ACC112 (cell line): Measurements from ENCODE around the gene SYVN1.

Experiments
- H2AFZ ChIP-seq: fragments of 200-600 bp; sonication (generic); one replicate; pipeline ENCODE4 v1.6.0; 2017; ENCODE audit warnings: antibody characterized with exemption, low read length; ENCODE audit not compliant: unreplicated experiment
- H3K27ac ChIP-seq: fragments of 200-600 bp; sonication (generic); 2 replicates; pipeline ENCODE4 v1.5.1; 2014; ENCODE audit warnings: low read depth, mild to moderate bottlenecking, antibody characterized with exemption, low read length, moderate library complexity
- H3K27me3 ChIP-seq: fragments of 200-600 bp; sonication (generic); 2 replicates; pipeline ENCODE4 v1.6.1; 2014; ENCODE audit warnings: mild to moderate bottlenecking, antibody characterized with exemption, low read length, moderate library complexity, mixed read lengths; ENCODE audit not compliant: insufficient read depth
- H3K36me3 ChIP-seq: fragments of 200-600 bp; sonication (generic); 2 replicates; pipeline ENCODE4 v1.6.1; 2016; ENCODE audit warnings: mild to moderate bottlenecking, antibody characterized with exemption, low read length, moderate library complexity, mixed read lengths; ENCODE audit not compliant: insufficient read depth
- H3K4me1 ChIP-seq: fragments of 200-600 bp; sonication (generic); one replicate; pipeline ENCODE4 v1.6.1; 2016; ENCODE audit warnings: low read length, mixed read lengths; ENCODE audit not compliant: insufficient read depth, unreplicated experiment, control insufficient read depth
- H3K4me3 ChIP-seq: fragments of 200-600 bp; sonication (generic); 2 replicates; pipeline ENCODE4 v1.5.1; 2014; ENCODE audit warnings: mild to moderate bottlenecking, low read depth, low read length
- H3K79me2 ChIP-seq: fragments of 200-600 bp; sonication (generic); one replicate; pipeline ENCODE4 v1.6.0; 2016; ENCODE audit warnings: low read length; ENCODE audit not compliant: control insufficient read depth, unreplicated experiment, insufficient read depth

The SYVN1 gene

DNA sequence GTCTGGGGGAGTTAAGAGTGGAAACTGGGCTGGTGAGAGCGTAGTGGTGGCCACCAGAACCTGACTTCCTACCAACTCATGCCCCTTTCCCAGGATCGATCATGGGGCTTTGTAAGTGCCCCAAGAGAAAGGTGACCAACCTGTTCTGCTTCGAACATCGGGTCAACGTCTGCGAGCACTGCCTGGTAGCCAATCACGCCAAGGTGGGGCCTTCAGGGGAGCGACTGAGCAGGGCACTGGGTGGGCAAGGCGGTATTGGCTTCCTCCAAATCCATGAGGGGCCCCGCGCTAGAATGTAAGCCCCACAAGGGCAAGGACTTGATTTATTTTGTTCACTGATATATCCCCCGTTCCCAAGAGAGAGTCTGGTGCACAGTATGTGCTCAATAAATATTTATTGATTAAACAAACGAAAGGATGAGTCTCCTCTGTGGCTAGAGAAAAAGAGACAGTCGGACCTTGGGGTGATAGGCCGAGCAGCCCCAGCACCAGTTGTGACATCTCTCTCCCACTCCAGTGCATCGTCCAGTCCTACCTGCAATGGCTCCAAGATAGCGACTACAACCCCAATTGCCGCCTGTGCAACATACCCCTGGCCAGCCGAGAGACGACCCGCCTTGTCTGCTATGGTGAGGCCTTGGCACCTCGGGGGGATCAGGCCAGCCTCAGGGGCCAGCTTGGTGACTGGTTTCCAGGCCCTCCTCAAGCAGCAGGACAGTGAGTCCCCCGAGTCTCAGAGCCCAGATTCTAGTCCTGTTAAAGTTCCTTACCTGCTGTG is 49.5 kb downstream of the SYVN1 start:
- H3K36me3 ChIP-seq: peaks cover 8% of the 10 kb centered on the region; the same call in 1 of the 2 replicates
- peaks cover 52% of the 10 kb centered on the region for H3K79me2 ChIP-seq
- H2AFZ ChIP-seq: peak overlapping the region; percentile 60
- H3K27ac ChIP-seq: peak overlapping the region; percentile 87
- no peaks in the 10 kb centered on the region for H3K27me3 ChIP-seq
- peak overlapping the region; percentile 97 for H3K4me3 ChIP-seq
- peaks cover 21% of the 10 kb centered on the region for H3K4me1 ChIP-seq

DNA sequence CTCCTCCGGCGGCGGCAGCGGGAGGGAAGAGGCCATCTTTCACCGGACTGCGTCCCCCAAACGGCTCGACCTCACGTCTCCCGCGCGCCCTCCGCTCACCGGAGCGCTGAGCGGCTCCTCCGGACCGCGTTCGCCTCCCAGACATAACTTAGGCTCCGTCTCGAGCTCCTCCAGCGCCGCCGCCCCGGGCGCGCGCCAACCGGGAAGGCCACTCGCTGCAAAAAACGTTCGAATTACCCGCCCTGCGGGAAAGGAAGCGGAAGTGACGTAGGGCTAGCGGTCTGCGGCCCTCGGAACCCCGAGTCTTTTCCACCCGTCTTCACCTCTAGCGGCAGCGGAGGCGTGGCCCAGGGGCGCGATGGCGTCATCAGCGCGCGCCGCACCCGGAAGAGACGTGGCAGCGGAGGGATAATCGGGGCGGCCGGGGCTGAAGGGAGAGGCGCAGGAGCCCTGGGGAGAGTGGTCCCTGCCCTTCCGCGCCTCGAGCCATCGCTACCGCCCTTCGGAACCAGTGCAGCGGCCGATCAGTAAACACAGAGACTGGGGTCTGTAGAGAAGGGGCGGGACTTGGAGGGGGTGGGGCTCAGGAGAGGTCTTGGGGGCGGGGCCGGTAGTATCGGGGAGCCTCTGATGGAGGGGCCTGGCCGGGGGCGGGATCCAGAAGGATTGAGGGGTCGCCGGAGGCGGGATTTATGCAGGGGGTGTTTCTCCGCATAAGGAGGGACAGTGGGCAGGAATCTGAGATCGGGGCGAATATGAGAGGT is 50.3 kb downstream of the SYVN1 start, which contains the start of the genes CDCA5 and ZFPL1:
Gene CDCA5, minus strand, starts transcription at position 207 of the 764 bp plus-strand sequence. Its CDS starts 62 bp downstream, at position 145.
Gene ZFPL1, plus strand, starts transcription at position 389 of the 764 bp plus-strand sequence. CDS start 477 bp downstream, outside the sequence.
- peak within 1 kb of the TSS; percentile 92 for H2AFZ ChIP-seq
- peaks cover 58% of the 10 kb centered on the region for H3K79me2 ChIP-seq
- peak within 1 kb of the TSS; percentile 97 for H3K4me3 ChIP-seq
- peak within 1 kb of the TSS; percentile 87 for H3K27ac ChIP-seq
- peaks cover 21% of the 10 kb centered on the region for H3K4me1 ChIP-seq
- peaks cover 8% of the 10 kb centered on the region; the same call in 1 of the 2 replicates for H3K36me3 ChIP-seq
- H3K27me3 ChIP-seq: no peaks in the 10 kb centered on the region

DNA sequence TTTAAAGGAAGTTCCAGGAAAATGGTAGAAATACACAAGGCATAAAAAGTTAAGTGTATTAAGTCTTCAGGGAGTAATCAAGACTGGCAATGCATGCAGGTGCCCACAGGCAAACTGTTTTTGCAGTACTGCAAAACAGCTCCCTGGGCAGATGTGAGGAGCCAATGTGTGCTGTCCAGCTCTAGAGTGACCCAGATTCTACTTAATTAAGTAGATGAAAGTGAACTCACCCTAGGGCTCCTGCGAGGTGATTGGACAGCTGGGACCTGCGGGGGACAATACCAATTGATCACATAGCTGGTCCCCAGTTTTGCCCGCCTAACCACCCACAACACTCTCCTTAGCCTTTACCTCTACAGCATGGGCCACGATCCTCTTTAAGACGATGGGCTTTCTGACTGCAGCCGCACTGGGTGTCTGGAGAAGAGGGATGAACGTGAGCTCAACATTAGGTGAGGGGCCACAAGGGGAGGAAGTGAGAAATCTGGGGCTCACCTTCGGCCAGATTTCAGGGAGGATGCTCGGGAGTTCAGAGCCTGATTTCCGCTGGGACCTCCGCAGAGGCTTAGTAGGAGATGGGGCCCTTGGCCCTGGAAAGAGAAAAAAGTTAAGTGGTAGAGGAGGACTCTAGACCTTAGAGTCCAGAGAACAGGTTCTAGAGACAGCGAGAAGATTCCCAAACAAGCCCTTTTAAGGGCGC is 51.0 kb downstream of the SYVN1 start:
- Histone ChIP-seq H3K27me3 (no peaks in the 10 kb centered on the region), H2AFZ (peak overlapping the region; percentile 92), H3K4me3 (peak overlapping the region; percentile 97), H3K36me3 (peaks cover 12% of the 10 kb centered on the region; the same call in 1 of the 2 replicates), H3K4me1 (peaks cover 21% of the 10 kb centered on the region), H3K27ac (peak overlapping the region; percentile 87), H3K79me2 (peaks cover 65% of the 10 kb centered on the region)

DNA sequence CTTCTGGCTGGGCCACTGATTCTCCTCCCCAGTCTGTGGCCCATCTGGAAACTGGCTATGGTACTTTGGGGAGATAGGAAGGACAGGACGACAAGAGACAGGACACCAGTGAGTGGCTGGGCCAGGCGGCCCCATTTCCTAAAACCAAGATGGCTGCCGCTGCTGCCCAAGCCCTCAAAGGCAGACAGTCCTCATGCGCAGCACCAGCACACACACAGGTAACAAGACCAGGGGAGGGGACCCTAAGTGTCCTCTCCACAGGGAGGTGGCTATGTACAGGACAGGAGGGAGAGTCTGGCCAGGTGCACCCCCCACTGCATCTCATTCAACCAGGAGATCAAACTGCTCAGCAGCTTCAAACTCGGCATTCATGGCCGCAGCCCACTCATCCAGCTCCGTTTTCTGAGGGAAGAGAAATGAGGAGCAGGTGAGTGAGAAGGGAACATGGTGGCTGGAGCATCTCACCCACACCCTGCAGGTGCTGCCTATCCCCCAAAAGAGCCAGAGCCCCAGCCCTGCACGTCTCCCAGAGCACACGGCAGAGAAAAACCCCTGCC is 55.5 kb downstream of the SYVN1 start:
- Histone ChIP-seq H3K4me3 (no peak overlapping the region), H3K27ac (no peak overlapping the region), H3K36me3 (peaks cover 8% of the 10 kb centered on the region; the same call in 1 of the 2 replicates), H3K4me1 (peaks cover 10% of the 10 kb centered on the region), H2AFZ (no peak overlapping the region), H3K27me3 (no peaks in the 10 kb centered on the region), H3K79me2 (peaks cover 53% of the 10 kb centered on the region)

DNA sequence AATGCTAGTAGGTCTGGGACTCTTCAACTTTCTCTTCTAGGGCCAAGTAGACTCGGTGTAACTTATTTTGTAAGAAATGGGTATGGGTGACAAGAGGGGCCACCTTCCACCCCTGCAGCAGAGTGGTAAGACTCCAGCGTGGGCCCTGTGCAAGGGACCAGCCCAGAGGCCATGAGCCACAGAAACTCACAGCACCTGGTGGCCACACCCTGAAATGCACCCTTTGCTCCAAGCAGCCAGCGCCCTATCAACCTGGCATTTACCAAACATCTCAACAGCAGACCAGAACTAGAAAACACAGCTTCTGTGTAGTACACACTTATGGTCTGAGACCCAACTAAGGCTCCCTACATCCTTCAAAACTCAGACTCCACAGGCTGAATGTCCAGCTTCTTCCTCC is 56.2 kb downstream of the SYVN1 start:
- Histone ChIP-seq H3K27ac (no peak overlapping the region), H3K4me3 (no peak overlapping the region), H3K27me3 (no peaks in the 10 kb centered on the region), H2AFZ (no peak overlapping the region), H3K4me1 (peaks cover 10% of the 10 kb centered on the region), H3K79me2 (peaks cover 46% of the 10 kb centered on the region), H3K36me3 (peaks cover 8% of the 10 kb centered on the region; the same call in 1 of the 2 replicates)

DNA sequence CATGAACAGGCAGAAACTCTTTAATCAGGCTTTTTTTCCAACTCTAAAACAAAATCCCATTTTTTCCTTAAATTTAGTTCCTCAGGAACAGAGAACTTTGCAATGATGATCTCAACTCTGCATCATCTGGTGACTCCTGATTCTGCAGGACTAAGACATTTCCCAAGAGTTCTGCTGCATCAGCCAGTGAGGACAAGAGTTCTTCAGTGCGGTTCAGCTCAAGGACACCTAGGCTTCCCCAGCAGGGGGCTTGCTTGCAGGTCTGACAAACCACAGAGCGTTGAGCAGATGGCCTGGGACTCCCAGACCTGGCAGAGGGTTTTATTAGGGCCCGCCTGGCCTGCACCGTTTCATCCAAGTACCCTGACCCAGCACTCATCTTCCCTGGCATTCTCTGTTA is 56.9 kb downstream of the SYVN1 start:
- H3K4me1 ChIP-seq: peaks cover 4% of the 10 kb centered on the region
- H3K79me2 ChIP-seq: peaks cover 39% of the 10 kb centered on the region
- H3K36me3 ChIP-seq: peaks cover 4% of the 10 kb centered on the region; the same call in 1 of the 2 replicates
- no peak overlapping the region for H3K4me3 ChIP-seq
- no peak overlapping the region for H3K27ac ChIP-seq
- H2AFZ ChIP-seq: no peak overlapping the region
- H3K27me3 ChIP-seq: no peaks in the 10 kb centered on the region
